ACC112 (cell line): Measurements from ENCODE around the gene B4GALT6.
A peak's percentile ranks its signal among the peaks of the same experiment; 100 is the strongest.
"Not testable (repeated sequence)": the region's sequence is repeated elsewhere in the genome, so short reads cannot be mapped to it uniquely, and the experiment has no call there.

Experiments used
- H2AFZ ChIP-seq: fragments of 200-600 bp; sonication (generic); one replicate; pipeline ENCODE4 v1.6.0; 2017; ENCODE audit warnings: antibody characterized with exemption, low read length; ENCODE audit not compliant: unreplicated experiment
- H3K27ac ChIP-seq: fragments of 200-600 bp; sonication (generic); 2 replicates; pipeline ENCODE4 v1.5.1; 2014; ENCODE audit warnings: low read depth, mild to moderate bottlenecking, antibody characterized with exemption, low read length, moderate library complexity
- H3K27me3 ChIP-seq: fragments of 200-600 bp; sonication (generic); 2 replicates; pipeline ENCODE4 v1.6.1; 2014; ENCODE audit warnings: mild to moderate bottlenecking, antibody characterized with exemption, low read length, moderate library complexity, mixed read lengths; ENCODE audit not compliant: insufficient read depth
- H3K36me3 ChIP-seq: fragments of 200-600 bp; sonication (generic); 2 replicates; pipeline ENCODE4 v1.6.1; 2016; ENCODE audit warnings: mild to moderate bottlenecking, antibody characterized with exemption, low read length, moderate library complexity, mixed read lengths; ENCODE audit not compliant: insufficient read depth
- H3K4me1 ChIP-seq: fragments of 200-600 bp; sonication (generic); one replicate; pipeline ENCODE4 v1.6.1; 2016; ENCODE audit warnings: low read length, mixed read lengths; ENCODE audit not compliant: insufficient read depth, unreplicated experiment, control insufficient read depth
- H3K4me3 ChIP-seq: fragments of 200-600 bp; sonication (generic); 2 replicates; pipeline ENCODE4 v1.5.1; 2014; ENCODE audit warnings: mild to moderate bottlenecking, low read depth, low read length
- H3K79me2 ChIP-seq: fragments of 200-600 bp; sonication (generic); one replicate; pipeline ENCODE4 v1.6.0; 2016; ENCODE audit warnings: low read length; ENCODE audit not compliant: control insufficient read depth, unreplicated experiment, insufficient read depth

B4GALT6 gene, protein sequence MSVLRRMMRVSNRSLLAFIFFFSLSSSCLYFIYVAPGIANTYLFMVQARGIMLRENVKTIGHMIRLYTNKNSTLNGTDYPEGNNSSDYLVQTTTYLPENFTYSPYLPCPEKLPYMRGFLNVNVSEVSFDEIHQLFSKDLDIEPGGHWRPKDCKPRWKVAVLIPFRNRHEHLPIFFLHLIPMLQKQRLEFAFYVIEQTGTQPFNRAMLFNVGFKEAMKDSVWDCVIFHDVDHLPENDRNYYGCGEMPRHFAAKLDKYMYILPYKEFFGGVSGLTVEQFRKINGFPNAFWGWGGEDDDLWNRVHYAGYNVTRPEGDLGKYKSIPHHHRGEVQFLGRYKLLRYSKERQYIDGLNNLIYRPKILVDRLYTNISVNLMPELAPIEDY

DNA sequence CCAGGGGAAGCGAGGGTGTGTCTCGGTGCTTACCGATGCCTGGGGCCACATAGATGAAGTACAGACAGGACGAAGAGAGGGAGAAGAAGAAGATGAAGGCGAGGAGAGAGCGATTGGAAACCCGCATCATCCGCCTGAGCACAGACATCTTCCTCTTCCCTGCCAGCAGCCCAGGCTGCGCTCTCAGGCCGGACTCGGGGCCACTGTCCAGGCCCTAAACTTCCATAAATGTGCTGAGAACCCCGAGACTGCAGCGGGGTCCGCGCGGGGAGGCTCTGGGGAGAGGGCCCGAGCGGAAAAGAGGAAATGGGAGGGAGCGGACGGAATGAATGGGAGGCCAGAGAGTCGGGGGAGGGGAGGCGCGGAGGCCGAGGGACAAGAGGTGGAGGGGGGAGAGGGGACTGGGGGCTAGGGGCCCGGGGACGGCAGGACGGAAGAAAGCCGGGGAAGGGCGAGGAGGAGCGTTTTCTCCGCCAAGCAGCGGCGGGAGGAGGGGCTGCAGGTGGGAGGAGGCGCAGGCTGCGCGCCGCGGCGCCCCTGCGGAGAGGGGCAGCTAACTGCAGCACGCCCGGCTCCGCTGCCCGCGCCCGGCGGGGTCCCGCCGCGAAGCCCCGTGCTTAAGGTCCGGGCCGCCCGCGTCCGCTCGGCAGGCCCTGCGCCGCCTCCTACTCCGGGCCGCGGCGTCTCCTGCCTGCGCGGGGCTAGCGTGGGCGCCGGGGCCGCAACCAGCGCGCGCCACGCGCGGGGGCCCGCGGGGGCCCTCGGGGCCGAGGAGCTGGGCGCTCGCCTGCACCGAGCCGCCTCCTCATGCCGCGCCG lies at the start of gene B4GALT6:
TSS of gene B4GALT6 (minus strand) at position 303 of the 818 bp plus-strand sequence. CDS start at position 148, 155 bp downstream.
- Histone ChIP-seq H3K27ac (no peak within 1 kb of the TSS), H3K79me2 (no peaks in the 10 kb centered on the region), H3K36me3 (no peaks in the 10 kb centered on the region), H2AFZ (peak within 1 kb of the TSS; percentile 57), H3K4me1 (peaks cover 17% of the 10 kb centered on the region), H3K4me3 (peak within 1 kb of the TSS; percentile 77), H3K27me3 (no peaks in the 10 kb centered on the region)

DNA sequence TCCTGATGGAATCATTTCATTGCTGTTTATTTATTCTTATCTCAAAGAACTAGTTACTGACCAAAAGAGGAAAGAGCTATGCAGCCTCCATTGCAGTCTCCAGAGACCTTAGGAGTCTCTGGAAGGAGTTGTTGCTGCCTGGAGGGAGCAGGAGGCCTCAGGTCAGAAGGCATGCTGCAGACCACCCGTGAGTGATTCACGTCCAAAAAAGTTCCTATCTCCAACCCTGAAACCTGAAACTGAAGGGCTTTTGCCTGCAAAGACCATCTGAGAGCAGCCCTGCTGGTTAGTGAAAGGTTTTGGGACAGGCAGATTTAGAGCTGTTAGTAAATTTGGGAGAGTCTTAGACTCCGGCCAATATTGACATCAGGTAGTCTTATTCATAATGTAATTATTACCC lies 47.2 kb upstream of the B4GALT6 start:
- Histone ChIP-seq H3K4me3 (no peak overlapping the region), H3K79me2 (no peaks in the 10 kb centered on the region), H3K27ac (no peak overlapping the region), H2AFZ (no peak overlapping the region), H3K36me3 (no peaks in the 10 kb centered on the region), H3K27me3 (peaks cover 57% of the 10 kb centered on the region), H3K4me1 (no peaks in the 10 kb centered on the region)

DNA sequence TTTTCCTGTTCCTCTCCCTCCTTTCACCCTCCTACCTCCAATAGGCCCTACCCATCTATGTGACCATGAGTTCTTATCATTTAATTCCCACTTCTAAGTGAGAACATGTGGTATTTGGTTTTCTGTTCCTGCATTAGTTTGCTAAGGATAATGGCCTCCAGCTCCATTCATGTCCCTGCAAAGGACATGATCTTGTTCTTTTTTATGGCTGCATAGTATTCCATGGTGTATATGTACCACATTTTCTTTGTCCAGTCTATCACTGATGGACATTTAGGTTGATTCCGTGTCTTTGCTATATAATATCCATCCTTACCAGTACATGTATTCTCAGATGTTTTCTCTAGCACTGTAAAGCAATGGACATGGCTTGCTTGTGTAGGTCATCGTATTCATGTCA lies 44.8 kb upstream of the B4GALT6 start:
- not testable (repeated sequence) for H3K4me1 ChIP-seq, H3K36me3 ChIP-seq, H2AFZ ChIP-seq, H3K4me3 ChIP-seq, H3K27ac ChIP-seq, H3K79me2 ChIP-seq
- H3K27me3 ChIP-seq = peaks cover 75% of the 10 kb centered on the region

DNA sequence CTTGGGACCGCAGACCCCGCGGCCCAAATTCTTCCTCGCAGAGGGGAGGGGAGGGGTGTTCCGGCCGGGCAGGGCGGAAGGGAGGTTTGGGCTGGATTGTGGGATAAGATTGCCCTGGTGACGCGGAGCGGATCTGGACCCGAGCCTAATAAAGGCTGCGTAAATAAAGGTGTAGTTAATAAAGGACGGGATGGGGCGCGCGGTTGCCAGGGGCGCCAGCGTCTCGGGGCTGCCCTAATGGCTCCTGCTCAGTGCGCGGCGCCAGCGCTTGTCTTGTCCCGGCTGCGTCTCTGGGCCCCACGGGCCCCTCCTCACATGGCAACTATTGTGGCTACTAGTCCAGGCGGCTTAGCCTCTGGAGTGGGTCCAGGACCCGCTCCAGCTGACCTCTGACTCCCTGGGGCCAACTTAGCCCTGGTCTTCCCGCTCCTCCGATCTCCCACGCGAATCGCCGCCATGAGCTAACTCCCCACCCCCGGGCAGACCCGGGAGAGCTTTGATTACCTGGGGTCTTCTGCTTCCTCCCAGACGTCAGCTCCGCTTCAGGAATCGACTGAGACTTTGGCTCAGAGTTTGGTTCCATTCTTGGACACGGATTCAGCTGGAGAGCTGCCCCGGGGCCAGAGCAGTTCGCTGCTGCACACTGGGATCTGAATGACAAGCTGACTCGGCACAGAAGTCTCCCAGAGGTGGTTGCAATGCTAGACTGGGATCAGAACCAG lies 39.8 kb upstream of the B4GALT6 start:
- Histone ChIP-seq H3K4me3 (peak overlapping the region; percentile 78), H3K4me1 (no peaks in the 10 kb centered on the region), H3K27me3 (peaks cover 49% of the 10 kb centered on the region), H2AFZ (peak overlapping the region; percentile 81), H3K36me3 (no peaks in the 10 kb centered on the region), H3K27ac (no peak overlapping the region), H3K79me2 (no peaks in the 10 kb centered on the region)

DNA sequence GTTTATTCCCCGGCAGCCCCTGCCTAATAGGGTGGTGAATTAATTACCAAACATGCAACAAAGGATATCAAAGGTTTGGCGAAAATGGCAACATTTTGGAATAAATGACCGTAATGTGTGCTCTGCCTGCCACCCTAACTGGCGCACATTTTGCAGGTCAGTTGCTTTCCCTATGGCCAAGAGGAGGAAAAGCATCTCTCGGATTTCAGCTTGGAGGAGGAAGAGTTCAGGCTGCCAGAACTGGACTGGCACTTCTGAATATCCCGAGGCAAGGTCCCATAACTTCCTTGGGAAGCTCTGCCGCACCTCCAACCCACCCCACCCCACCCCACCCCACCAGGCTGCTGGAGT lies 39.2 kb upstream of the B4GALT6 start:
- no peaks in the 10 kb centered on the region for H3K4me1 ChIP-seq
- H3K27me3 ChIP-seq = peaks cover 53% of the 10 kb centered on the region
- no peaks in the 10 kb centered on the region for H3K79me2 ChIP-seq
- no peaks in the 10 kb centered on the region for H3K36me3 ChIP-seq
- no peak overlapping the region for H3K27ac ChIP-seq
- H3K4me3 ChIP-seq = peak overlapping the region; percentile 78; the same call in 1 of the 2 replicates
- H2AFZ ChIP-seq = no peak overlapping the region

DNA sequence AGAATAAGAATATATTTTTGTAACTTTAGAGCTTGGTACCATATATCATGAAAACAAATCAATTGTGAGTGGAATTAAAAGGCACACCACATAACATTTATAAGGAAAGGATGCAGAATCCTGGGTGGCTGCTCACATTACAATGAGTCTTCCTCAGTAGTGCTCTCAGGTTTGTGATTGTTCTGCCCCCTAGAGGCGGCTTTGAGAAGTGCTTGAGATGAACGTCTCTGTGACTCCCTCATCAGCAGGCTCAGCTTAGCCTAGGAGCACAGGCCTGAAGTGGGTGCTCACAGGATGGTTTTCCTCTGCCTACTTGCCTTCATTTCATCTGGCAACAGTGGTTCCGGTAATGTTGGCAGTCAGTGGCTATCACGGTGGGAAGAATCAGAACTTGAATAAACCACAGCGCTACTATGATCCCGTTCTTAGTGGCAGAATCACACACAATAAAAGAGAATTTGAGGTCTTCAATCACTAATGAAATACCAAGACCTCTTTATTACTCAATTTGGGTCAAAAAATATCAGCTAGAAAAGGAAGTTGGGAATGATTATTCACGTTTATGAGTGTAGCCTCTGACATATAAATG lies 38.1 kb upstream of the B4GALT6 start:
- H2AFZ ChIP-seq = no peak overlapping the region
- no peaks in the 10 kb centered on the region for H3K36me3 ChIP-seq
- no peak overlapping the region for H3K4me3 ChIP-seq
- H3K27ac ChIP-seq = no peak overlapping the region
- no peaks in the 10 kb centered on the region for H3K79me2 ChIP-seq
- no peaks in the 10 kb centered on the region for H3K4me1 ChIP-seq
- peaks cover 45% of the 10 kb centered on the region for H3K27me3 ChIP-seq

DNA sequence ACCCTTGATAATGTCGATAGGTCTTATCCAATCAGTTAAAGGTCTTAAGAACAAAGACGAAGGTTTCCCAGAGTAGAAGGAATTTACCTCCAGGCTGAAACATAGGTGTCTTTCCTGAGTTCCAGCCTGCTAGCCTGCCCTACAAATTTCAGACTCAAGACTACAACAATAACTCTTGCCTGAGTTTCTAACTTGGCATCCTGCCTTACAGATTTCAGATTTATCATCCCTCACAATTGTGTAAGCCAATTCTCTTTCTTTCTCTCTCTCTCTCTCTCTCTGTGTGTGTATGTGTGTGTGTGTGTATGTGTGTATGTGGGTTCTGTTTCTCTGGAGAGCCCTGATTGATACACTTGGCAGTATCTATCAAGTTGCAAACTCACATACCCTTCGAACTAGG lies 37.2 kb upstream of the B4GALT6 start:
- Histone ChIP-seq H3K27me3 (peaks cover 40% of the 10 kb centered on the region), H3K4me3 (no peak overlapping the region), H2AFZ (no peak overlapping the region), H3K79me2 (no peaks in the 10 kb centered on the region), H3K4me1 (no peaks in the 10 kb centered on the region), H3K27ac (no peak overlapping the region), H3K36me3 (no peaks in the 10 kb centered on the region)

DNA sequence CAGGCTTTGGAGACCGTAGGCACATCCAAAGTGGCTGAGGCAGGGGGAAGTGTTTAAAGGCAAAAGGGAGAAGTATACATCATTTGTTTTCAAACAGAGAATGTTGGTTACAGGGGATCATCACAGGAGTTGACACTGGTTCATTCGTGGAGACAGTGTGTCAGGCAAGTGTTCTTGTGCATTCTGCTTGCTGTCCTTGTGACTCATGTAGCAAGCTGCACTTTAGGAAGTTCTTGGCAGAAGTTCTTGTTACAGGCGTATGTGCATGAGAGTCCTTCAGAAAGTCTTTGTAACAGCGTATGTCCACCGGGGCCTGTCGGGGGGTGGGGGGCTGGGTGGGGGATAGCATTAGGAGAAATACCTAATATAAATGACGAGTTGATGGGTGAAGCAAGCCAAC lies 36.5 kb upstream of the B4GALT6 start:
- peaks cover 36% of the 10 kb centered on the region for H3K27me3 ChIP-seq
- H3K4me3 ChIP-seq = no peak overlapping the region
- no peak overlapping the region for H2AFZ ChIP-seq
- H3K36me3 ChIP-seq = no peaks in the 10 kb centered on the region
- no peaks in the 10 kb centered on the region for H3K79me2 ChIP-seq
- H3K27ac ChIP-seq = no peak overlapping the region
- no peaks in the 10 kb centered on the region for H3K4me1 ChIP-seq

DNA sequence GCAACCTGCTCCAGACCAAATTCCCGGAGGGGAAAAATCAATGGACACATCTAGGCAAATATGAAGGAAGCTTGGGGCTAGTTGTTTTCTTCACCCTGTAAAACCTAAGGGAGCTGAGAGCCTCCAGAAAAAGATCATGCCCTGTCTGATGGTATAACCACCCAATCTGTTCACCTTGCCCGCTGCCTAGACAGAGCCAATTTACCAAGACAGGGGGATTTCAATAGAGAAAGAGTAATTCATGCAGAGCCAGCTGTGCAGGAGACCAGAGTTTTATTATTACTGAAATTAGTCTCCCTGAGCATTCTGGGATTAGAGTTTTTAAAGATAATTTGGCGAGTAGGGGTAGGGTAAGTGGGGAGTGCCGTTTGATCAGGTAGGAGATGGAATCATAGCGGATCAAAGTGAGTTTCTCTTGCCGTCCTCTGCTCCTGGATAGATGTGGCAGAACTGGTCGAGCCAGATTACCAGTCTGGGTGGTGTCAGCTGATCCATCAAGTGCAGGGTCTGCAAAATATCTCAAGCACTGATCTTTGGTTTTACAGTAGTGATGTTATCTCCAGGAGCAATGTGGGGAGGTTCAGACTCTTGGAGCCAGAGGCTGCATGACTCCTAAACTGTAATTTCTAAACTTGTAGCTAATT lies 35.1 kb upstream of the B4GALT6 start:
- no peak overlapping the region for H2AFZ ChIP-seq
- no peaks in the 10 kb centered on the region for H3K36me3 ChIP-seq
- H3K27ac ChIP-seq = no peak overlapping the region
- H3K27me3 ChIP-seq = peaks cover 23% of the 10 kb centered on the region
- no peak overlapping the region for H3K4me3 ChIP-seq
- no peaks in the 10 kb centered on the region for H3K4me1 ChIP-seq
- no peaks in the 10 kb centered on the region for H3K79me2 ChIP-seq

DNA sequence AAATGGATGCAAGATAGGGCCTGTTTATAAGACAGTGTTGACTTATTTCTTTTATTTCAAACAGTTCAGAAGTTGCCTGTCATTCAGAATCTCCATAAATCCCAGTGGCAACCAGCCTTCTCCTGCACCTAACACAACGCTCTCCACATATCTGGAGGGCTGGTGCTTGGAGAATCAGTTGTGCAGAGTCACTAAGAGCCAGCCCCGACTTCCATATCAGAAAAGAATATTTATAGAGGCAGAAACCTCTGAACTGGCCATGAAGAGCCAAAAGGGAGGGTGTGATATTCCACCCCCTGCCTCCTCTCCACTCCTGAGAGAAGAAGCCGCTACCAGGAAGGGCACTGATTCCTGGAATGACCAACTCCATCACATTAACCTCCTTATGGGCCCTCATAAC lies 34.0 kb upstream of the B4GALT6 start:
- Histone ChIP-seq H3K79me2 (no peaks in the 10 kb centered on the region), H3K27ac (no peak overlapping the region), H3K27me3 (peaks cover 14% of the 10 kb centered on the region; the same call in 1 of the 2 replicates), H3K36me3 (no peaks in the 10 kb centered on the region), H3K4me3 (no peak overlapping the region), H3K4me1 (no peaks in the 10 kb centered on the region), H2AFZ (no peak overlapping the region)
